Measurements from ENCODE around the gene CNTNAP2. TPM values are rescaled to one million over a fixed set of nuclear protein-coding genes. Genes with fewer than 3 reads are reported as not detected.

CNTNAP2 gene
- total and polyA plus RNA-seq, 2 of the 13 experiments (the other 11 are each of a cell fraction or from before 2014, with no cell fraction given) = 0.40 to 0.42 TPM

GRCh38 chr7:147861945-147862344 is 1745.3 kb downstream of the CNTNAP2 start:
- no peaks in the 10 kb centered on the region for H3K27me3 ChIP-seq (ENCODE audit: control insufficient read depth in 1 of 2, insufficient read depth in 2 of 2, low read length in 2 of 2)
- no peak for FAIRE-seq
- H3K9ac ChIP-seq (ENCODE audit: insufficient read depth, low read depth, low read length) = no peak overlapping the region
- H3K79me2 ChIP-seq (ENCODE audit: insufficient read depth, low read length) = no peaks in the 10 kb centered on the region
- no TSS peak for BruUV-seq (replicated peaks)
- no peak for TF ChIP-seq ZNF556 (CRISPR knock-in tag; IDR thresholded peaks at IDR 0.05; ENCODE audit: borderline replicate concordance)
- no peak for TF ChIP-seq MYNN (CRISPR knock-in tag; IDR thresholded peaks at IDR 0.05; ENCODE audit: low read depth)
- no peak for TF ChIP-seq GFI1 (CRISPR knock-in tag; IDR thresholded peaks at IDR 0.05; ENCODE audit: borderline replicate concordance)
- no peak for TF ChIP-seq POLR2AphosphoS5 (IDR thresholded peaks at IDR 0.05; ENCODE audit: low read depth, low read length)
- no peak for TF ChIP-seq ZNF251 (CRISPR knock-in tag; IDR thresholded peaks at IDR 0.05)
- TF ChIP-seq REXO4 (CRISPR knock-in tag; IDR thresholded peaks at IDR 0.05; ENCODE audit: borderline replicate concordance) = no peak
- no peak for TF ChIP-seq ZFP1 (CRISPR knock-in tag; IDR thresholded peaks at IDR 0.05)
- no peak for TF ChIP-seq ZBTB42 (CRISPR knock-in tag; IDR thresholded peaks at IDR 0.05)
- no peak for TF ChIP-seq GMEB2 (CRISPR knock-in tag; IDR thresholded peaks at IDR 0.05; ENCODE audit: low read depth)
- TF ChIP-seq ZNF503 (CRISPR knock-in tag; IDR thresholded peaks at IDR 0.05) = no peak
- no peaks in the 10 kb centered on the region for H3K36me3 ChIP-seq (replicated peaks in 1 of 2; ENCODE audit: control insufficient read depth in 1 of 2, insufficient read depth in 2 of 2, low read length in 2 of 2)
- no peak overlapping the region for H2AFZ ChIP-seq (ENCODE audit: low read length)
- H3K27ac ChIP-seq (ENCODE audit: extremely low read length, insufficient read depth, low read length) = no peak overlapping the region
- in situ Hi-C loops (cut with HindIII; ENCODE audit: extremely low pct_ligation_motif_present, low pct_unique_long_range_greater_than_20kb) = no loop called here
- no peak for ATAC-seq
- no peak for DNase-seq (ENCODE audit: low spot score)
- H3K4me1 ChIP-seq (ENCODE audit: insufficient read depth, low read length) = no peaks in the 10 kb centered on the region
- H3K4me2 ChIP-seq (ENCODE audit: low read depth, low read length) = no peak overlapping the region
- CTCF ChIA-PET (ENCODE audit: low intra/inter-chr PET ratio, low total read pairs) = no interaction called here
- no peaks in the 10 kb centered on the region for H3K9me3 ChIP-seq (ENCODE audit: low read length)
- intact Hi-C loops (cut with micrococcal nuclease; ENCODE audit: unreplicated experiment) = no loop called here
- no peak overlapping the region for H3K4me3 ChIP-seq (replicated peaks in 1 of 3; ENCODE audit: insufficient read depth in 1 of 3, low read depth in 2 of 3, low read length in 3 of 3)
- no peaks in the 10 kb centered on the region for H4K20me1 ChIP-seq (ENCODE audit: insufficient read depth, low read length)
- WGBS (ENCODE audit: low lambda C conversion rate) = 9% methylated on average over 6 of the region's 6 CpGs
- POLR2A ChIA-PET = no interaction called here
